Smooth muscle cell (in vitro differentiated cells): ENCODE measurements around the gene TRAF1. TPM values are rescaled to one million over a fixed set of nuclear protein-coding genes. Genes with fewer than 3 reads are reported as not detected.

Experiments
- DNase-seq: peaks from one replicate; lab custom pipeline; 2025; ENCODE audit not compliant: unreplicated experiment; lab: John Stamatoyannopoulos, UW
- H2AFZ ChIP-seq: fragments of 200-600 bp; sonication (generic); 2 replicates; pipeline ENCODE4 v1.6.0; 2016; ENCODE audit warnings: antibody characterized with exemption, low read depth, mild to moderate bottlenecking
- H3F3A ChIP-seq: fragments of 200-600 bp; sonication (generic); 2 replicates; pipeline ENCODE4 v1.6.0; 2017; ENCODE audit warnings: antibody characterized with exemption, low read depth
- H3K27ac ChIP-seq: fragments of 200-600 bp; sonication (generic); 2 replicates; pipeline ENCODE4 v1.5.1; 2016; ENCODE audit warnings: low read depth, mild to moderate bottlenecking
- H3K27me3 ChIP-seq: fragments of 200-600 bp; sonication (generic); 2 replicates; pipeline ENCODE4 v1.6.1; 2016; ENCODE audit warnings: low read depth, mild to moderate bottlenecking
- H3K36me3 ChIP-seq: fragments of 200-600 bp; sonication (generic); 2 replicates; pipeline ENCODE4 v1.5.1; 2016; ENCODE audit warnings: low read depth
- H3K4me1 ChIP-seq: fragments of 200-600 bp; sonication (generic); 2 replicates; pipeline ENCODE4 v1.5.1; 2016; ENCODE audit warnings: low read depth
- H3K4me2 ChIP-seq: fragments of 200-600 bp; sonication (generic); 2 replicates; pipeline ENCODE4 v1.6.0; 2016; ENCODE audit warnings: mild to moderate bottlenecking
- H3K4me3 ChIP-seq: fragments of 200-600 bp; sonication (generic); 2 replicates; pipeline ENCODE4 v1.5.1; 2016; ENCODE audit warnings: mild to moderate bottlenecking
- H3K79me2 ChIP-seq: fragments of 200-600 bp; sonication (generic); 2 replicates; pipeline ENCODE4 v1.6.0; 2016; ENCODE audit warnings: low read depth, mild to moderate bottlenecking
- H3K9ac ChIP-seq: fragments of 200-600 bp; sonication (generic); 2 replicates; pipeline ENCODE4 v1.6.0; 2016; ENCODE audit warnings: low read depth
- H3K9me3 ChIP-seq: fragments of 200-600 bp; sonication (generic); replicated peaks from 2 replicates; pipeline ENCODE4 v1.5.1; 2016; ENCODE audit warnings: low read depth
- H4K20me1 ChIP-seq: fragments of 200-600 bp; sonication (generic); 2 replicates; pipeline ENCODE4 v1.6.0; 2016; ENCODE audit warnings: low read depth
- CTCF ChIP-seq: fragments of 200-600 bp; sonication (generic); IDR thresholded peaks from 2 replicates; pipeline ENCODE4 v1.5.1; 2017; ENCODE audit warnings: borderline replicate concordance, mild to moderate bottlenecking, antibody characterized with exemption; ENCODE audit not compliant: insufficient read depth, poor library complexity, severe bottlenecking
- WGBS: methylation state at CpG from one replicate; pipeline ENCODE4 v1.1.7; 2016; ENCODE audit warnings: low lambda C conversion rate; 5-methylcytosine and 5-hydroxymethylcytosine counted together
- polyA plus RNA-seq: library from polyadenylated mRNA; unstranded; fragments of >200 nt; fragmentation: Nextera tagmentation; extraction: Ambion mirVana; gene quantifications from 2 replicates; pipeline ENCODE4 v1.2.1, GENCODE V29; 2016
- total RNA-seq: library from RNA; depleted of rRNA; stranded (reverse); fragments of >200 nt; gene quantifications from 2 replicates; pipeline ENCODE4 v1.2.3, GENCODE V29; 2014

TRAF1 gene
- total and polyA plus RNA-seq, 2 experiments from 2014 or later: 2.9 to 5.4 TPM

DNA sequence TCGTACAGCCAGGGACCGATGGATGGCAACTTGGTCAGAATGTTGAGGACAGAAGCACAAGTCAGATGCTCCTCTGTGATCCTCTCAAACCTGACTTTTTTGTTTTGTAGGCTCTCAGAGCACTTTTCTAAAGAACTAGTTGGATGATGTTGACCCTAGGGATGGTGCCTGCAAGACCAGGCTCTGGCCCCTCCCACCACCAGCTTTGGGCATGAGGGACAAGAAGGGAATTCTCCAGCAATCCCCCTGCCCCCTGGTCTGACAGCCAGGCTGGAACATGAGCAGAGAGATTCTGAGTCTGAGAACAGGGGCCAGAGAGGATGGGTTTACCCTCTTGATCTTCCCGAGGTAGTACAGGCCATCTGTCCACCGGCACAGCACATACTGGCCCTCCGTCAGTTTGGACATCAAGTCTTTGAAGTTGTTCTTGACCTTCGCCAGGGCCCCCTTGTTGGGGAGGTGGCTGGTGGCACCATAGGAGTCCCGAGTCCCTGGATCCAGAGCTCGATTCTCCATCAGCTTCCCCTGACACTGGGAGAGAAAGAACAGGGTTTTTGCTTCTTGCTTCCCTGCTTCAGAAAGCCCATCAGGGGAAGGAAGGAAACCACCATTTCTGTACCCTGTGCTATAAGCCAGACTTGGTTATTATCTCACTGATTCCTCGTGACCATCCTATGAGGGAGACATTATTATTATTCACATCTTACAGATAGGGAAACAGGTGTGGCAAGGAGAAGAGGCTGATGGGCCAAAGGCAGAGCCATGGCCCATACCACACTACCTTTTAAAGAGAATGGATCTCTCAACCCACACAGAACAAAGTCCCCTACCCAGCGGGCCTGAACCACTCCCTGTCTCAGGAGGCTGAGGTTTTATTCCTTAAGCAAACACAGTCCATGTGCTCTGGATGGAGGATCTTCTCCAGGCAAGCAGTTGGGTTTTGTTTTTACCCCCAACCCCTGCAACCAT lies 52.1 kb downstream of the TRAF1 start:
- Histone ChIP-seq H3K79me2 (no peaks in the 10 kb centered on the region), H3K36me3 (no peaks in the 10 kb centered on the region), H3K27ac (no peak overlapping the region), H4K20me1 (no peaks in the 10 kb centered on the region), H3K4me1 (peaks cover 5% of the 10 kb centered on the region), H3K9me3 (no peaks in the 10 kb centered on the region), H3K27me3 (no peaks in the 10 kb centered on the region), H3K9ac (no peak overlapping the region), H3K4me2 (no peak overlapping the region), H3K4me3 (no peak overlapping the region), H2AFZ (no peak overlapping the region), H3F3A (no peaks in the 10 kb centered on the region)
- TF ChIP-seq CTCF: no peak
- 95% methylated on average over 10 of the region's 10 CpGs for WGBS
- DNase-seq: no peak

DNA sequence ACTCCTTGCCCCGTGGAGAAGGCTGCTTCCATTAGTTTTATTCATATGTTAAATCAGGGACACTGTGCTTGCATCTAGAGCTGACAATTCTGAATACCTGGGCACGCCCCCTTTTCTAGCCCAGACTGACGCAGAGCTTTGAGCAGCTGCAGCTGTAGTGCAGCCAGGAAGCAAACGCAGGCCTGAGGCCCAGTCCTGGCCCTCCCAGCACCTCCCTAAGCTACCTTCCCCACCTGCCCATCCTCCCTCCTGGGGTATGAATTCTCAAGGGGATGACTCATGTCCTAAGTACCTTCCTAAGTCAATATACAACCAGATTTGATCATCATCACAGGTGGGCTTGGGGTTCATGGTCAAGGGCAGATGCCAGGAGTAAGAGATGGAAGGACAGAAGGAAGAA lies 53.1 kb downstream of the TRAF1 start:
- Histone ChIP-seq H3K4me1 (peaks cover 5% of the 10 kb centered on the region), H3K27ac (no peak overlapping the region), H3K36me3 (no peaks in the 10 kb centered on the region), H3K4me2 (no peak overlapping the region), H3K9ac (no peak overlapping the region), H3F3A (no peaks in the 10 kb centered on the region), H3K79me2 (no peaks in the 10 kb centered on the region), H4K20me1 (no peaks in the 10 kb centered on the region), H3K4me3 (no peak overlapping the region), H2AFZ (no peak overlapping the region), H3K27me3 (no peaks in the 10 kb centered on the region), H3K9me3 (no peaks in the 10 kb centered on the region)
- WGBS: 72% methylated on average over 4 of the region's 4 CpGs
- DNase-seq: no peak
- no peak for TF ChIP-seq CTCF

DNA sequence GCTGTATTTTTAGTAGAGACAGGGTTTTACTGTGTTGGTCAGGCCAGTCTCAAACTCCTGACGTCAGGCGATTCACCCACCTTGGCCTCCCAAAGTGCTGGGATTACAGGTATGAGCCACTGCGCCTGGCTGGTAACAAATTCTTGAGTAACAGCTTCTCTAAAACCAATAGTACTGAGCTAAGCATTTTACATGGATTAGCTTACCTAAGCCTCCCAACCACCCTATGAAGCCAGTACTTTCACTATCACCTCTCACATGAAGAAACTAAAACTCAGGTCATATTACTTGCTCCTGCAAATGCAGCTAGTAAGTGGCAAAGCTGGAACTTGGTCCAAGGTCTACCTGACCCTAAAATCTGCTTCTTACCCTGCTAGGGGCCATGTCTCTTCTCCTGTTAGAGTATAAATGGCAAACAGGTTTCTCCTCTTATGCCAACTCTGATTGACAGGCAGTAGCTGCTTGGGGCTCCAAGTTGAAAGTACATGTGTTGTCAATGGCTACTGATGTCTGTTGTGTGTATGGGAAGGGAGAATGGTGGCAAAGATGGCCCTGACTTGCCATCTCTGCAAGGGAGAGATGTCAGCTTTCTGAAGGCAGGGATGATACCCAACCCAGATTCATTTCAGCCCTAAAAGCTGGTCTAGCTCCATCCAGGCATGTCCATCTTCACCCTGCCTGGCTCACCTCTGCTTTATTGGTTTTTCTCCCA lies 53.6 kb downstream of the TRAF1 start:
- Histone ChIP-seq H3K4me3 (no peak overlapping the region), H2AFZ (no peak overlapping the region), H3K36me3 (no peaks in the 10 kb centered on the region), H4K20me1 (no peaks in the 10 kb centered on the region), H3K79me2 (no peaks in the 10 kb centered on the region), H3K4me2 (no peak overlapping the region), H3F3A (no peaks in the 10 kb centered on the region), H3K27me3 (no peaks in the 10 kb centered on the region), H3K27ac (no peak overlapping the region), H3K9me3 (no peaks in the 10 kb centered on the region), H3K9ac (no peak overlapping the region), H3K4me1 (peaks cover 5% of the 10 kb centered on the region)
- DNase-seq: no peak
- no peak for TF ChIP-seq CTCF
- 91% methylated on average over 3 of the region's 3 CpGs for WGBS
